Esophagus squamous epithelium (tissue), 5 donors: ENCODE data around the gene HS6ST2. TPM values are rescaled to one million over a fixed set of nuclear protein-coding genes. Genes with fewer than 3 reads are reported as not detected.

Experiments
- DNase-seq: peaks from one replicate; lab custom pipeline; 2025; lab: John Stamatoyannopoulos, UW
- H3K27ac ChIP-seq, 4 donors: fragments of 200-600 bp; sonication (generic); one replicate each; pipeline ENCODE4 v1.5.1; 2016 to 2019; ENCODE audit warnings: mild to moderate bottlenecking in 1 of 4
- H3K27me3 ChIP-seq, 4 donors: fragments of 200-600 bp; sonication (generic); 1 replicate in 3 of 4; 2 replicates in 1 of 4; pipeline versions ENCODE4 v1.5.1 to v1.6.0; 2017 to 2021; ENCODE audit warnings: antibody characterized with exemption in 1 of 4
- H3K36me3 ChIP-seq, 3 donors: fragments of 200-600 bp; sonication (generic); one replicate each; pipeline ENCODE4 v1.5.1; 2016 to 2019
- H3K4me1 ChIP-seq, 3 donors: fragments of 200-600 bp; sonication (generic); one replicate each; pipeline ENCODE4 v1.5.1; 2017 to 2019
- H3K4me3 ChIP-seq, 4 donors: fragments of 200-600 bp; sonication (generic); 1 replicate in 3 of 4; 2 replicates in 1 of 4; pipeline ENCODE4 v1.5.1; 2016 to 2019; ENCODE audit warnings: mild to moderate bottlenecking in 2 of 4, moderate library complexity in 1 of 4
- H3K9me3 ChIP-seq, 3 donors: fragments of 200-600 bp; sonication (generic); one replicate each; pipeline ENCODE4 v1.5.1; 2016 to 2019
- CTCF ChIP-seq, 6 experiments: fragments of 450-650 bp in 4 of 6; fragments of 200-600 bp in 2 of 6; sonication (generic) in 2 of 6; IDR thresholded peaks; one replicate each; pipeline ENCODE4 v1.5.1; 2016 to 2019; ENCODE audit warnings: antibody characterized with exemption in 6 of 6, mild to moderate bottlenecking in 4 of 6, moderate library complexity in 4 of 6
- POLR2A ChIP-seq, 4 donors: fragments of 450-650 bp; IDR thresholded peaks; one replicate each; pipeline ENCODE4 v1.6.1; 2017; ENCODE audit warnings: antibody characterized with exemption in 4 of 4, mild to moderate bottlenecking in 4 of 4, moderate library complexity in 3 of 4
- WGBS, 2 donors: methylation state at CpG; one replicate each; pipeline ENCODE4 v1.1.5; 2018; 5-methylcytosine and 5-hydroxymethylcytosine counted together
- intact Hi-C: fragments of 100-400 bp; cut with DNase I; formaldehyde crosslinking; loops from one replicate; pipeline ENCODE4 v1.15.0; 2022
- total RNA-seq, 4 donors: library from RNA; depleted of rRNA; stranded (reverse); fragments of >200 nt; gene quantifications; one replicate each; pipeline ENCODE4 v1.1.0, GENCODE V29; 2016
- donor health status: DM: yes; HTN: yes; CAD: no.

Gene HS6ST2
- total RNA-seq, 4 donors from 2014 or later: 6.3 to 9.0 (median 7.1) TPM

GRCh38 chrX:132740316-132741123, 217.9 kb downstream of the HS6ST2 start:
- WGBS, 2 donors: 80 to 86% methylated on average over 1 to 3 of the region's 3 CpGs
- no peak for DNase-seq
- Histone ChIP-seq H3K27me3 (no peaks in the 10 kb centered on the region), H3K36me3 (no peaks in the 10 kb centered on the region), H3K9me3 (no peaks in the 10 kb centered on the region), H3K4me1 (peaks cover 0 to 48% (median 0%) of the 10 kb centered on the region in 3 donors), H3K4me3 (no peak overlapping the region), H3K27ac (no peak overlapping the region)
- intact Hi-C loops: no loop called here
- TF ChIP-seq CTCF (IDR thresholded peaks at IDR 0.05) (peak; percentile 19 to 56 (median 42)), POLR2A (IDR thresholded peaks at IDR 0.05) (no peak)

- Histone ChIP-seq H3K27ac (no peak overlapping the region), H3K4me3 (no peak overlapping the region), H3K9me3 (no peaks in the 10 kb centered on the region), H3K36me3 (no peaks in the 10 kb centered on the region), H3K4me1 (peaks cover 0 to 48% (median 0%) of the 10 kb centered on the region in 3 donors), H3K27me3 (no peaks in the 10 kb centered on the region)
- DNase-seq: no peak
- intact Hi-C loops: no loop called here
- TF ChIP-seq POLR2A (IDR thresholded peaks at IDR 0.05): no peak
- WGBS, 2 donors: 40 to 47% methylated on average over 1 to 6 of the region's 6 CpGs
Measured at GRCh38 chrX:132738951-132739350, 219.5 kb downstream of the HS6ST2 start.

- no peak for DNase-seq
- Histone ChIP-seq H3K4me3 (no peak overlapping the region), H3K27ac (peak overlapping the region in 1 of 4 donors; percentile 39), H3K9me3 (no peaks in the 10 kb centered on the region), H3K4me1 (peaks cover 0 to 48% (median 0%) of the 10 kb centered on the region in 3 donors), H3K36me3 (no peaks in the 10 kb centered on the region), H3K27me3 (no peaks in the 10 kb centered on the region)
- TF ChIP-seq CTCF (IDR thresholded peaks at IDR 0.05) (no peak), POLR2A (IDR thresholded peaks at IDR 0.05) (no peak)
- intact Hi-C loops: no loop called here
- WGBS, 2 donors: 20 to 24% methylated on average over 2 to 4 of the region's 5 CpGs
Measured at GRCh38 chrX:132737743-132738142, 220.7 kb downstream of the HS6ST2 start.

- no peak overlapping the region for H3K4me3 ChIP-seq
- DNase-seq: no peak
- WGBS, 2 donors: 28 to 36% methylated on average over 4 of the region's 4 CpGs
- intact Hi-C loops: no loop called here
- no peaks in the 10 kb centered on the region for H3K9me3 ChIP-seq
- H3K27ac ChIP-seq: peak overlapping the region in 2 of 4 donors; percentile 12 to 50
- peaks cover 0 to 7% (median 0%) of the 10 kb centered on the region in 3 donors for H3K4me1 ChIP-seq
- H3K36me3 ChIP-seq: no peaks in the 10 kb centered on the region
- H3K27me3 ChIP-seq: no peaks in the 10 kb centered on the region
- TF ChIP-seq CTCF (IDR thresholded peaks at IDR 0.05): no peak
- no peak for TF ChIP-seq POLR2A (IDR thresholded peaks at IDR 0.05)
Measured at GRCh38 chrX:132732236-132732635, 226.2 kb downstream of the HS6ST2 start.

GRCh38 chrX:132730726-132731125, 227.7 kb downstream of the HS6ST2 start:
- DNase-seq: no peak
- WGBS, 2 donors: 100% methylated on average over 1 of the region's 1 CpG; no CpG with 5 or more reads in 1 of the 2 donors
- Histone ChIP-seq H3K4me3 (no peak overlapping the region), H3K27me3 (no peaks in the 10 kb centered on the region), H3K27ac (no peak overlapping the region), H3K9me3 (no peaks in the 10 kb centered on the region), H3K4me1 (peaks cover 0 to 4% (median 0%) of the 10 kb centered on the region in 3 donors), H3K36me3 (no peaks in the 10 kb centered on the region)
- intact Hi-C loops: no loop called here
- TF ChIP-seq POLR2A (IDR thresholded peaks at IDR 0.05): no peak
- no peak for TF ChIP-seq CTCF (IDR thresholded peaks at IDR 0.05)
